Measurements from ENCODE around the gene AKAP13. TPM values are rescaled to one million over a fixed set of nuclear protein-coding genes. Genes with fewer than 3 reads are reported as not detected.

The AKAP13 gene
- polyA plus RNA-seq, 1 of the 3 experiments (the other 2 are of a cell fraction): 8.4 TPM

DNA sequence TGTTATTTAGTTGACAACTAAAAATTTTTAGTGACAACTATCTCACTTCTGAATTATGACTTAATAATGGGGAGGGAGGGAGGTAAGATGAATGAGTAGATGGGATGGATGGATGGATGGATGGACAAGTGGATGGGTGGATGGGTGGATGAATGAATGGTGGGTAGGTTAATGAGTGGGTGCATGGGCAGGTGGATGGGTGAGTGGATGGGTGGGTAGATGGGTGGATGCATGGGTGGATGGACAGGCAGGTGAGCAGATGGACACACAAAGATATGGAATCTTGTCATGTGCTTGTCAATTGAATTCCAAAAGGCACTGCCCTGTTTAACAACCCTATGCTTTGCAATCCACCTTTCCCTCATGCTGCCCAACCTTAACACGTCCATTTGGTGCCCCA, 372.9 kb downstream of the AKAP13 start:
- Histone ChIP-seq H3K9me3 (no peaks in the 10 kb centered on the region), H3K4me3 (ENCODE audit: low read depth in 2 of 2, low read length in 1 of 2) (no peak overlapping the region), H3K9ac (no peak overlapping the region), H2AFZ (ENCODE audit: low read depth) (no peak overlapping the region), H3K79me2 (ENCODE audit: insufficient read depth) (no peaks in the 10 kb centered on the region), H3K9me2 (no peaks in the 10 kb centered on the region), H3K36me3 (replicated peaks in 1 of 2; ENCODE audit: control insufficient read depth in 1 of 2, insufficient read depth in 2 of 2, low read length in 1 of 2) (peaks cover 0 to 7% of the 10 kb centered on the region in 2 experiments), H3K27ac (ENCODE audit: low read depth in 2 of 2, low read length in 1 of 2) (no peak overlapping the region), H3K27me3 (ENCODE audit: insufficient read depth) (no peaks in the 10 kb centered on the region), H3K4me1 (ENCODE audit: control insufficient read depth in 1 of 2, insufficient read depth in 2 of 2, low read depth in 1 of 2, low read length in 1 of 2) (peaks cover 0 to 34% of the 10 kb centered on the region in 2 experiments; a peak in 1 of 4 replicates), H3F3A (replicated peaks; ENCODE audit: insufficient read depth) (no peaks in the 10 kb centered on the region), H4K20me1 (ENCODE audit: insufficient read depth) (no peaks in the 10 kb centered on the region), H3K4me2 (no peak overlapping the region)
- 67% methylated on average over 1 of the region's 1 CpG for WGBS (ENCODE audit: low lambda C conversion rate)
- POLR2A ChIA-PET: no interaction called here
- CTCF ChIA-PET: interaction anchor here (1.6 kb wide), 1 partner anchor 87 kb away, joined by 6 read pairs; no protein-coding TSS in a partner anchor
- no peak for DNase-seq
- TF ChIP-seq NRF1 (IDR thresholded peaks at IDR 0.05; ENCODE audit: low read depth, low read length): no peak
- no peak for TF ChIP-seq USF2 (IDR thresholded peaks at IDR 0.05; ENCODE audit: borderline replicate concordance, low read depth, low read length)
- TF ChIP-seq, protein P1, sequence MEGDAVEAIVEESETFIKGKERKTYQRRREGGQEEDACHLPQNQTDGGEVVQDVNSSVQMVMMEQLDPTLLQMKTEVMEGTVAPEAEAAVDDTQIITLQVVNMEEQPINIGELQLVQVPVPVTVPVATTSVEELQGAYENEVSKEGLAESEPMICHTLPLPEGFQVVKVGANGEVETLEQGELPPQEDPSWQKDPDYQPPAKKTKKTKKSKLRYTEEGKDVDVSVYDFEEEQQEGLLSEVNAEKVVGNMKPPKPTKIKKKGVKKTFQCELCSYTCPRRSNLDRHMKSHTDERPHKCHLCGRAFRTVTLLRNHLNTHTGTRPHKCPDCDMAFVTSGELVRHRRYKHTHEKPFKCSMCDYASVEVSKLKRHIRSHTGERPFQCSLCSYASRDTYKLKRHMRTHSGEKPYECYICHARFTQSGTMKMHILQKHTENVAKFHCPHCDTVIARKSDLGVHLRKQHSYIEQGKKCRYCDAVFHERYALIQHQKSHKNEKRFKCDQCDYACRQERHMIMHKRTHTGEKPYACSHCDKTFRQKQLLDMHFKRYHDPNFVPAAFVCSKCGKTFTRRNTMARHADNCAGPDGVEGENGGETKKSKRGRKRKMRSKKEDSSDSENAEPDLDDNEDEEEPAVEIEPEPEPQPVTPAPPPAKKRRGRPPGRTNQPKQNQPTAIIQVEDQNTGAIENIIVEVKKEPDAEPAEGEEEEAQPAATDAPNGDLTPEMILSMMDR (IDR thresholded peaks at IDR 0.05): no peak
- TF ChIP-seq MEF2A (IDR thresholded peaks at IDR 0.05; ENCODE audit: borderline replicate concordance, low read depth): no peak
- no peak for TF ChIP-seq RCOR1 (IDR thresholded peaks at IDR 0.05; ENCODE audit: low read length)
- TF ChIP-seq TCF12 (IDR thresholded peaks at IDR 0.05): no peak
- TF ChIP-seq, protein P2, sequence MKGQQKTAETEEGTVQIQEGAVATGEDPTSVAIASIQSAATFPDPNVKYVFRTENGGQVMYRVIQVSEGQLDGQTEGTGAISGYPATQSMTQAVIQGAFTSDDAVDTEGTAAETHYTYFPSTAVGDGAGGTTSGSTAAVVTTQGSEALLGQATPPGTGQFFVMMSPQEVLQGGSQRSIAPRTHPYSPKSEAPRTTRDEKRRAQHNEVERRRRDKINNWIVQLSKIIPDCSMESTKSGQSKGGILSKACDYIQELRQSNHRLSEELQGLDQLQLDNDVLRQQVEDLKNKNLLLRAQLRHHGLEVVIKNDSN (IDR thresholded peaks at IDR 0.05; ENCODE audit: borderline replicate concordance, low read depth): no peak
- no peak for TF ChIP-seq POLR2AphosphoS5 (IDR thresholded peaks at IDR 0.05; ENCODE audit: low read depth, low read length)
- no peak for TF ChIP-seq MXI1 (IDR thresholded peaks at IDR 0.05; ENCODE audit: low read depth, low read length)
- no peak for TF ChIP-seq RFX5 (IDR thresholded peaks at IDR 0.05; ENCODE audit: low read length)
- TF ChIP-seq NFIC (IDR thresholded peaks at IDR 0.05; ENCODE audit: borderline replicate concordance): no peak
- no peak for TF ChIP-seq TEAD4 (IDR thresholded peaks at IDR 0.05; ENCODE audit: borderline replicate concordance, insufficient read depth)
- TF ChIP-seq TAF1 (IDR thresholded peaks at IDR 0.05; ENCODE audit: borderline replicate concordance, low read depth, low read length): no peak
- TF ChIP-seq, protein P3, sequence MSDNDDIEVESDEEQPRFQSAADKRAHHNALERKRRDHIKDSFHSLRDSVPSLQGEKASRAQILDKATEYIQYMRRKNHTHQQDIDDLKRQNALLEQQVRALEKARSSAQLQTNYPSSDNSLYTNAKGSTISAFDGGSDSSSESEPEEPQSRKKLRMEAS (IDR thresholded peaks at IDR 0.05; ENCODE audit: low read depth): no peak
- no peak for TF ChIP-seq GABPA (IDR thresholded peaks at IDR 0.05; ENCODE audit: low read depth)

Data from SK-N-SH (cell line).